NCI-H1417 treated with DMSO at 0.1 percent for 48 hours (cell line): ENCODE data around the gene GAN.

Experiments
- DNase-seq: peaks from one replicate; lab custom pipeline; 2025; lab: John Stamatoyannopoulos, UW

GAN gene

GRCh38 chr16:81314603-81315270 is at the start of gene GAN:
TSS of gene GAN (plus strand) at chr16:81314962. CDS start at chr16:81315114, 152 bp downstream.
- DNase-seq: peak; percentile 70

GRCh38 chr16:81265052-81265451 is 49.7 kb upstream of the GAN start:
- no peak for DNase-seq

- no peak for DNase-seq
These were observed 48.9 kb upstream of the GAN start for GRCh38 chr16:81265658-81266451.

GRCh38 chr16:81266680-81267095 is 48.1 kb upstream of the GAN start:
- no peak for DNase-seq

- no peak for DNase-seq
These were observed 46.3 kb upstream of the GAN start for GRCh38 chr16:81268509-81268908.

GRCh38 chr16:81273223-81273950 is 41.4 kb upstream of the GAN start:
- no peak for DNase-seq

GRCh38 chr16:81275064-81275532 is 39.7 kb upstream of the GAN start:
- DNase-seq: no peak

GRCh38 chr16:81275795-81276194 is 39.0 kb upstream of the GAN start:
- DNase-seq: no peak

- no peak for DNase-seq
These were observed 38.4 kb upstream of the GAN start for GRCh38 chr16:81276323-81276722.

GRCh38 chr16:81277541-81278080 is 37.2 kb upstream of the GAN start:
- DNase-seq: no peak

GRCh38 chr16:81278526-81278925 is 36.2 kb upstream of the GAN start:
- DNase-seq: no peak

- no peak for DNase-seq
These were observed 35.4 kb upstream of the GAN start for GRCh38 chr16:81279392-81279791.

GRCh38 chr16:81280393-81280792 is 34.4 kb upstream of the GAN start:
- DNase-seq: no peak

GRCh38 chr16:81283044-81283443 is 31.7 kb upstream of the GAN start:
- DNase-seq: no peak

GRCh38 chr16:81284995-81285600 is 29.7 kb upstream of the GAN start:
- DNase-seq: no peak

- DNase-seq: no peak
These were observed 28.6 kb upstream of the GAN start for GRCh38 chr16:81286190-81286589.

- no peak for DNase-seq
These were observed 23.6 kb upstream of the GAN start for GRCh38 chr16:81291117-81291516.

GRCh38 chr16:81292936-81293335 is 21.8 kb upstream of the GAN start:
- DNase-seq: no peak

GRCh38 chr16:81293909-81294802 is 20.6 kb upstream of the GAN start:
- no peak for DNase-seq

GRCh38 chr16:81296631-81297030 is 18.1 kb upstream of the GAN start:
- no peak for DNase-seq

- no peak for DNase-seq
These were observed 7.0 kb upstream of the GAN start for GRCh38 chr16:81307770-81308169.
